K562 (cell line): ENCODE results near the gene ZNF629. TPM values are rescaled to one million over a fixed set of nuclear protein-coding genes. Genes with fewer than 3 reads are reported as not detected.
A peak's percentile ranks its signal among the peaks of the same experiment; 100 is the strongest.

ENCODE experiments used
- ATAC-seq: fragments of 200-7000 bp; cut with Tn5 transposase; 3 replicates; pipeline ENCODE4 v1.9.1; 2020; ENCODE audit warnings: moderate library complexity
- BruUV-seq: library from RNA; stranded (reverse); fragments of 400-500 nt; replicated peaks from 2 replicates; lab custom pipeline; 2021; lab: Mats Ljungman, UMichigan
- CTCF ChIA-PET: fragments of 300-600 bp; formaldehyde crosslinking; extraction: SDS; loops from one replicate; lab custom pipeline; 2021; ENCODE audit warnings: low intra/inter-chr PET ratio; lab: Yijun Ruan, JAX
- POLR2A ChIA-PET: fragments of 300-600, 350-650 bp; sonication (Branson Sonifier 250); formaldehyde crosslinking; extraction: SDS; loops from one replicate; lab custom pipeline; 2021; ENCODE audit warnings: antibody characterized with exemption, inconsistent platforms; lab: Yijun Ruan, JAX
- DNase-seq, 4 experiments: peaks; one replicate each; pipeline versions ENCODE4 v3.0.0 to v3.0.0-alpha.2; 2011 to 2018; ENCODE audit warnings: low spot score in 3 of 4, mixed read lengths in 3 of 4; ENCODE audit errors: extremely low read depth in 1 of 4
- FAIRE-seq: peaks from 2 replicates; lab custom pipeline; 2011; peaks lifted over from hg19 to GRCh38; lab: Jason Lieb, UNC
- H2AFZ ChIP-seq: 2 replicates; pipeline ENCODE4 v1.6.0; 2011; ENCODE audit warnings: low read depth, low read length, control low read depth, inconsistent platforms
- H3K27ac ChIP-seq: fragments of 200-600 bp; 3 replicates; pipeline ENCODE4 v1.8.0; 2011; ENCODE audit warnings: low read depth, mild to moderate bottlenecking, control low read depth, inconsistent platforms, low read length, moderate library complexity, mixed read lengths; ENCODE audit errors: extremely low read depth
- H3K27me3 ChIP-seq, 2 experiments: fragments of 300-600 bp in 1 of 2; 2 replicates in 1 of 2; 3 replicates in 1 of 2; pipeline versions ENCODE4 v1.6.0 to v1.8.0; 2011; ENCODE audit warnings: inconsistent platforms in 2 of 2, low read length in 2 of 2, mild to moderate bottlenecking in 1 of 2, mixed read lengths in 1 of 2, moderate library complexity in 1 of 2; ENCODE audit not compliant: control insufficient read depth in 2 of 2, insufficient read depth in 2 of 2
- H3K36me3 ChIP-seq: fragments of 300-600 bp; 3 replicates; pipeline ENCODE4 v1.8.0; 2011; ENCODE audit warnings: mild to moderate bottlenecking, low read length, inconsistent platforms; ENCODE audit not compliant: control insufficient read depth, insufficient read depth
- H3K4me1 ChIP-seq, 2 experiments: fragments of 200-600 bp in 1 of 2; replicated peaks in 1 of 2; 2 replicates in 1 of 2; 3 replicates in 1 of 2; pipeline versions ENCODE4 v1.5.1 to v1.8.0; 2011; ENCODE audit warnings: inconsistent platforms in 2 of 2, low read length in 2 of 2, mild to moderate bottlenecking in 1 of 2, mixed read lengths in 1 of 2, moderate library complexity in 1 of 2; ENCODE audit not compliant: control insufficient read depth in 2 of 2, insufficient read depth in 2 of 2
- H3K4me2 ChIP-seq: 2 replicates; pipeline ENCODE4 v1.6.1; 2011; ENCODE audit warnings: low read length, control low read depth, inconsistent platforms, mixed read lengths; ENCODE audit not compliant: insufficient read depth
- H3K4me3 ChIP-seq: fragments of 200-600 bp; sonication (generic), shearing (Covaris generic); 2 replicates; pipeline ENCODE4 v1.5.1; 2016; ENCODE audit warnings: control low read depth, inconsistent platforms
- H3K79me2 ChIP-seq: fragments of 200-600 bp; 3 replicates; pipeline ENCODE4 v1.8.0; 2011; ENCODE audit warnings: low read length, inconsistent platforms; ENCODE audit not compliant: control insufficient read depth, insufficient read depth
- H3K9ac ChIP-seq, 2 experiments: 2 replicates each; pipeline versions ENCODE4 v1.6.0 to v1.6.1; 2011; ENCODE audit warnings: low read depth in 2 of 2, low read length in 2 of 2, control low read depth in 1 of 2, inconsistent platforms in 1 of 2, mild to moderate bottlenecking in 1 of 2, mixed read lengths in 1 of 2; ENCODE audit not compliant: insufficient read depth in 1 of 2
- H3K9me1 ChIP-seq: one replicate; pipeline ENCODE4 v1.6.0; 2011; ENCODE audit warnings: inconsistent platforms, mild to moderate bottlenecking, low read length, moderate library complexity; ENCODE audit not compliant: control insufficient read depth, insufficient read depth
- H3K9me3 ChIP-seq: replicated peaks from 2 replicates; pipeline ENCODE4 v1.5.1; 2011; ENCODE audit warnings: low read depth, low read length, inconsistent platforms; ENCODE audit not compliant: control insufficient read depth, insufficient read depth
- H4K20me1 ChIP-seq: replicated peaks from 2 replicates; pipeline ENCODE4 v1.6.1; 2011; ENCODE audit warnings: low read length, inconsistent platforms, mixed read lengths; ENCODE audit not compliant: control insufficient read depth, insufficient read depth
- ZBTB5 ChIP-seq: fragments of 450-650 bp; IDR thresholded peaks from 2 replicates; pipeline ENCODE4 v1.6.1; 2017; ENCODE audit warnings: antibody characterized with exemption
- WGBS: fragments of 100-300 bp; shearing (Covaris generic); methylation state at CpG from one replicate; pipeline ENCODE4 v1.1.6; 2016; ENCODE audit warnings: low coverage, mixed read lengths; ENCODE audit not compliant: insufficient coverage; ENCODE audit errors: missing lambda C conversion rate; 5-methylcytosine and 5-hydroxymethylcytosine counted together
- in situ Hi-C: fragments of 300-500 bp; cut with MboI; formaldehyde crosslinking; loops from 4 replicates; pipeline ENCODE4 v1.15.0; 2018; ENCODE audit warnings: inconsistent platforms, mixed read lengths
- intact Hi-C: fragments of 100-400 bp; cut with micrococcal nuclease; formaldehyde crosslinking; loops from 2 replicates; pipeline ENCODE4 v1.14.2; 2022
- polyA plus RNA-seq, 8 experiments: library from polyadenylated mRNA; depleted of rRNA in 4 of 8; stranded (reverse) in 5 of 8; unstranded in 3 of 8; fragments of >200 nt; fragmentation: Nextera tagmentation in 2 of 8; fragmentation: Illumina TruSeq in 1 of 8; extraction: Ambion mirVana in 2 of 8; extraction: Trizol in 1 of 8; gene quantifications; 2 replicates each; pipeline versions ENCODE4 v1.2.1 to v1.2.3, GENCODE V29; 2011 to 2014; ENCODE audit warnings: inconsistent platforms in 1 of 8, missing spikeins in 1 of 8
- total RNA-seq, 7 experiments: library from RNA; depleted of rRNA in 6 of 7; stranded (reverse); fragments of >200 nt in 6 of 7; fragmentation: Illumina TruSeq in 2 of 7; extraction: Trizol in 2 of 7; gene quantifications; 2 replicates each; pipeline versions ENCODE4 v1.2.1 to v1.2.3, GENCODE V29; 2011 to 2021; ENCODE audit warnings: low replicate concordance in 1 of 7

Gene ZNF629
- total and polyA plus RNA-seq, 9 of the 15 experiments (the other 6 are each of a cell fraction or from before 2014, with no cell fraction given), result 0.44 to 18.8 (median 7.4) TPM

- peaks cover 19 to 49% of the 10 kb centered on the region in 2 experiments; a peak in 4 of 5 replicates for H3K4me1 ChIP-seq
- in situ Hi-C loops, result no loop called here
Observed at GRCh38 chr16:30764086-30764485, 22.9 kb downstream of the ZNF629 start.

More at GRCh38 chr16:30764086-30764485, 22.9 kb downstream of the ZNF629 start:
- no TSS peak for BruUV-seq
- Histone ChIP-seq H3K9ac (peak overlapping the region; percentile 66 to 96; a peak in 2 of 4 replicates), H2AFZ (no peak overlapping the region), H3K27ac (no peak overlapping the region; the same call in 2 of the 3 replicates), H4K20me1 (no peaks in the 10 kb centered on the region), H3K79me2 (peaks cover 42% of the 10 kb centered on the region), H3K36me3 (peaks cover 78% of the 10 kb centered on the region), H3K4me3 (no peak overlapping the region), H3K4me2 (0 out of 2 replicates have a peak overlapping the region, but pooled peaks have one; percentile 94), H3K9me3 (no peaks in the 10 kb centered on the region), H3K27me3 (no peaks in the 10 kb centered on the region), H3K9me1 (no peaks in the 10 kb centered on the region)
- ATAC-seq, result no peak
- DNase-seq, result no peak
- no peak for FAIRE-seq
- 88% methylated on average over 11 of the region's 11 CpGs for WGBS
- no peak for TF ChIP-seq ZBTB5
- intact Hi-C loops, result loop anchor here (5.0 kb wide), 1 partner anchor 48 kb away; no protein-coding TSS in a partner anchor
- ChIA-PET CTCF (no interaction called here), POLR2A (interaction anchor here (0.5 to 2.2 kb wide), 4 partner anchors 10 to 16 kb away, joined by 3 to 13 read pairs (median 6); partner anchors contain the start of gene PHKG2)
